Activated T-cell treated with anti-CD3 and anti-CD28 coated beads, Interleukin-2, amount 50 U/mL, for 24 hours (primary cell): ENCODE results near the gene TRIM6.
"Not testable (repeated sequence)": the region's sequence is repeated elsewhere in the genome, so short reads cannot be mapped to it uniquely, and the experiment has no call there.

Experiments used
- DNase-seq: peaks from one replicate; pipeline ENCODE4 v3.0.0-alpha.2; 2020
- H3K27ac Mint-ChIP-seq: 2 replicates; pipeline ENCODE4 v1.8.0; 2020; ENCODE audit warnings: mild to moderate bottlenecking, mixed read lengths
- H3K27me3 Mint-ChIP-seq: 2 replicates; pipeline ENCODE4 v1.8.0; 2020; ENCODE audit warnings: mixed read lengths
- H3K36me3 Mint-ChIP-seq: 2 replicates; pipeline ENCODE4 v1.8.0; 2020; ENCODE audit warnings: low read depth, mixed read lengths
- H3K4me1 Mint-ChIP-seq: 2 replicates; pipeline ENCODE4 v1.8.0; 2020; ENCODE audit warnings: low read depth, mixed read lengths
- H3K4me3 Mint-ChIP-seq: 2 replicates; pipeline ENCODE4 v1.8.0; 2020; ENCODE audit warnings: mild to moderate bottlenecking, moderate library complexity, mixed read lengths
- H3K9me3 Mint-ChIP-seq: 2 replicates; pipeline ENCODE4 v1.8.0; 2020; ENCODE audit warnings: mixed read lengths

TRIM6 gene, protein sequence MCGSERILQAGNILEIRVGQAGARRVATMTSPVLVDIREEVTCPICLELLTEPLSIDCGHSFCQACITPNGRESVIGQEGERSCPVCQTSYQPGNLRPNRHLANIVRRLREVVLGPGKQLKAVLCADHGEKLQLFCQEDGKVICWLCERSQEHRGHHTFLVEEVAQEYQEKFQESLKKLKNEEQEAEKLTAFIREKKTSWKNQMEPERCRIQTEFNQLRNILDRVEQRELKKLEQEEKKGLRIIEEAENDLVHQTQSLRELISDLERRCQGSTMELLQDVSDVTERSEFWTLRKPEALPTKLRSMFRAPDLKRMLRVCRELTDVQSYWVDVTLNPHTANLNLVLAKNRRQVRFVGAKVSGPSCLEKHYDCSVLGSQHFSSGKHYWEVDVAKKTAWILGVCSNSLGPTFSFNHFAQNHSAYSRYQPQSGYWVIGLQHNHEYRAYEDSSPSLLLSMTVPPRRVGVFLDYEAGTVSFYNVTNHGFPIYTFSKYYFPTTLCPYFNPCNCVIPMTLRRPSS

DNA sequence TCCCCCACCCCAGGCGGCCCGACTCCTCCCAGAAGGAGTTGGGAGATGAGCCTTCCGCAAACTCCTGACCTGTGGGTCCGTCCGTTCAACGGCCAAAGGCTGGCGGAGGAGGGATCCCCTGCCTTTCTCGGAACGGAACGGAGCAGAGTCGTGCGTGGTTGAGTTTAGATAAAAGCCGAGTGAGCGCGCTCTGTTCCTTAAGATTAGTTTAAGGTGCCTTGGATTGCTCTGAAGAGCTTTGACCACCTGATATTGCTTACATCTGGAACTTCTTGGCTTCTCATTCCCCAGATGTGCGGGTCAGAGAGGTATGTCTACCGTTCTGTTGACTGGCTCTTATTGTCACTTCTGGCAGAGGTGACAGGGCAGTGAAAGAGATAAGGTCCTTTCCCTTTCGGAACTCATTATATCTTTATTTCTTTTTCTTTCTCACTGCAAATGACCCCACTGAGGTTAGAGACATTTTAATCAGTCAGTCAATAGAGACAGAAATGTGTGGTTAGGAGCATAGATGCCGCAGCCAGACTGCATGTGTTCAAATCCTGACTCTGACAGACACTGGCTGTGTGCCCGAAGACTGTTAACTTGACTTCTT lies at the start of gene TRIM6:
TSS of gene TRIM6 (plus strand) at position 31 of the 595 bp plus-strand sequence. CDS start at position 292, 261 bp downstream.
- peak; percentile 33 for DNase-seq
- H3K4me1 Mint-ChIP-seq, result peaks cover 9% of the 10 kb centered on the region
- H3K9me3 Mint-ChIP-seq, result no peaks in the 10 kb centered on the region

DNA sequence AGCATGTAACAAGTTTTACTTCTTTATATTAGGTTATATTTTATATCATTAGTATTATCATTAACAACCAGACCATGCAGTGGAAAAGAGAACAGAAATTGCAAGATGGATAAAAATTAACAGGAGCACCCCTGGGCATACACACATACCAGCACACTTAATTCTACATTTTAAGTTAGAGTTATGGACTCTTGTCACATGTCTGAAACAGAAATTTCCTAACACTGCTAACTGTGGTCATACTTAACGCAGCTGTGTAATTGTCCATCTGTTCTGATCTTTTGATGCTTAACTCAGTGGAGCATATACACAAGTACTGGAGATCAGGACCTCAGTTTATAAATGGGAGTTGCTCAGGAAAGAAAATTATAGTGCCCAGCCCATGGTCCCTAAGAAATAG lies 48.5 kb upstream of the TRIM6 start:
- Mint-ChIP-seq H3K36me3 (no peaks in the 10 kb centered on the region), H3K27ac (no peak overlapping the region), H3K4me1 (no peaks in the 10 kb centered on the region), H3K9me3 (no peaks in the 10 kb centered on the region), H3K27me3 (no peaks in the 10 kb centered on the region), H3K4me3 (no peak overlapping the region)
- no peak for DNase-seq

More for the DNA sequence above, at the start of gene TRIM6:
- peak within 1 kb of the TSS; percentile 73 for H3K4me3 Mint-ChIP-seq
- peaks cover 19% of the 10 kb centered on the region for H3K27me3 Mint-ChIP-seq
- no peaks in the 10 kb centered on the region for H3K36me3 Mint-ChIP-seq
- H3K27ac Mint-ChIP-seq, result peak within 1 kb of the TSS; percentile 14

DNA sequence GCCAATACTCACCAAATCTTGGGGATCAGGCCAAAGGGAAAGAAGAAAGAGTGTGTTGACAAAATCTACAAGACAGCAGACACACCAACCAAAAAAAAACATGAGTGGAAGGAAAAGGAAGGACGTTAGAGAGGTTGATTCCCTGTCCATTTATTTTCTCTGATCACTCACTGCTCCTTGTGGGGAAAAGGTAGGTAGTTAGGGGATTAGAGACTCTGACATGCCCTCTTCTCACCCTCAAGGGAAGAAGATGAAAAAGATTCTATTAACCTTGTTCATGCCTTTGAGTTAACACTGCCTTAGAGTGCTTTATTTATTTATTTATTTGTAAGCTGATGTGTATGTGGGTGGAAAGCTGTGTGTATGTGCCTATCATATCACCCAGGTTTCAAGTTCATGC lies 48.0 kb upstream of the TRIM6 start, which contains the start of gene OR52H1:
TSS of gene OR52H1 (minus strand) at position 101 of the 400 bp plus-strand sequence. CDS start 3,035 bp downstream, outside the sequence.
- Mint-ChIP-seq H3K27ac (no peak within 1 kb of the TSS), H3K4me1 (no peaks in the 10 kb centered on the region), H3K4me3 (no peak within 1 kb of the TSS), H3K27me3 (no peaks in the 10 kb centered on the region), H3K36me3 (no peaks in the 10 kb centered on the region), H3K9me3 (no peaks in the 10 kb centered on the region)
- DNase-seq, result no peak

DNA sequence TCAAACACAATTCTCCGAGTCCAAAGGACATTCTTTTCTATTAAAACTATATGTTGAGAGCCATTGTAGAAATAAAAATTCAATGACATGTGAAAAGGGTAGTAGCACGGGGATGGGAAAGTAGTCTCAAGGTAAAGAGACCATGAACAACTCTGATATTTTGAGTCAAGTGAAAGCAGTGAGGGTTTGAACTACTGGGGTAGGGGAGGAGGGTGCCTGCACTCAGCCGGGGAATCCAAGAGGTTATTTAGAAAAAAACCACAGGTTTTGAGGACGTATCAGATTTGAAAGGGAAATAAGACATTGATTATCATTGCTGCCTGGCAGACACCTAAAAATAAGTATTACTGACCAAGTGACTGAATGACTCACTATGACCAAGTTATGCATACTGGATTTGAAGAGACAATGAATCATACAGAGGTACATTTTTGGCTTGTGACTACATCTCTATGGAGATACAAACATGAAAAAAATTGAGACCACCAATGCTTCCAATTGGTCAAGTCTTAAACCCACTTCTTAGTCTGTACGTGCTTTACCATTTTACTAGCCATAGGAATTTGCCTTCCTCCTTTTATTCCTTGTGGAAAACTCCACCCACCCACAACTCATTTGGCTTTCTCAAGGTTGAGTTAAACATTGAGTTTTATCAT lies 45.9 kb upstream of the TRIM6 start:
- no peak for DNase-seq
- H3K27me3 Mint-ChIP-seq, result no peaks in the 10 kb centered on the region
- H3K36me3 Mint-ChIP-seq, result no peaks in the 10 kb centered on the region
- no peaks in the 10 kb centered on the region for H3K9me3 Mint-ChIP-seq
- no peaks in the 10 kb centered on the region for H3K4me1 Mint-ChIP-seq
- no peak overlapping the region for H3K4me3 Mint-ChIP-seq
- no peak overlapping the region for H3K27ac Mint-ChIP-seq

DNA sequence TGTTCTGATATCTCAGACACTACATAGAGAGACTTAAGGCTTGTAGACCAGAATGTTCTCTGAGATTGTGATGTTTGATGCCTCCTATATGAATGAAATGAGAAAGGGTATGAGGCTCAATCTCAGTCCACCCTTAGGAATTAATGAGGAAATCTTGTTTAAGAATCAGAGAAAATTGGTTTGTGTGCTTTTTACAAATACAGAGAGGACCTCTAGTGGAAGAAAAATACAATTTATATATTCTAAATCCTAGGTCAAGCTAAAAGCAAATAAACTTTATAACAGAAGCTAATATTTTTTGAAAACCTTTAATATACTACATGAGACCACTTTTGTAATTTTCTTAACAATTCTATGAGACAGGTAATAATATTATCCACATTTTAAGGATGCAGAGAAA lies 43.1 kb upstream of the TRIM6 start:
- H3K27me3 Mint-ChIP-seq, result no peaks in the 10 kb centered on the region
- no peaks in the 10 kb centered on the region for H3K4me1 Mint-ChIP-seq
- H3K9me3 Mint-ChIP-seq, result no peaks in the 10 kb centered on the region
- H3K27ac Mint-ChIP-seq, result no peak overlapping the region
- no peak overlapping the region for H3K4me3 Mint-ChIP-seq
- DNase-seq, result no peak
- H3K36me3 Mint-ChIP-seq, result no peaks in the 10 kb centered on the region

DNA sequence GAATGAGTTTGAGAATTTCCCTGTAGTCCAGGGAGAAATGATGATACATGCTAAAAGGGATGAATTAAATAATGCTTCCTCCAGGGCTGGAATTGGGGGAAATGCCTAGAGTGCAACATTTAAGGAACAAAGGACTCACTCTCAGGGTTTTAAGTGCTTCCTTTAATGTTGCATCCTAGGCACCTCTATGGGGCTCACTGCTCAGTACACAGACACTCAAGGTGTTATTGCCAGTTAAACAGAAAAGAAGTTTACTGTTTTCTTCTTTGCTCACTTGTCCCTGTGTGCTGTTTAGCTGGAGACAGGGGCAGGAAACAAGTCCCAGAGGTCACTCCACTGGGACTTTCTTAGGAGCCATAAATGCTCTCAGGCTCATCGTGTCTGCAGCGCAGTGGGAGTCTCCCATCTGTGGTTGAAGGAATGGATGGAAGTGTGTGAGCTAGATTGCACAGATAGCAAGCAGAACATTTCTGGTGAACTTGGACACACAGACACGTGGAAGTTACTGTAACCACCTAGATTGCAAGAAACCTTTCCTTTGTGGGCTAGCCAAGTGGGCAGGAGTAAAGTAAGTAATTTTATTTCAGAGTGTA lies 39.7 kb upstream of the TRIM6 start:
- no peaks in the 10 kb centered on the region for H3K36me3 Mint-ChIP-seq

DNA sequence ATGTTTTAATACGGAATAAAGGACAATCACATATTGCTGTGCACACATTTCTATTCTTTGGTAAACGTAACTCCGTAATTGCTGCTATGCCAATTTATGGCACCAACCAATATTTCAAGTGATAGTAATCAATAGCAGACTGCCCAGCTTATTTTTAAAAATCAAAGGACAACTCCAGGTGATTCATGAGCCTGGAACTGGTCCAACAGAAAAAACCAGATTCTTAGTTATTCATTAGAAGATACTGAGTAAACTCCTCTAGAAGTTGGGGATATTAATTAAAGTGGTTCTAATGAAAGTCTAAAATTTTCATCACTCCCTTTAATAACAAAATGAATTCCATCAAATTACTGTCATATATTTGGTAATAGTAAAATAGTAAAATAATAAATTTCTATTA lies 38.7 kb upstream of the TRIM6 start:
- Mint-ChIP-seq H3K27ac (no peak overlapping the region), H3K4me3 (no peak overlapping the region), H3K9me3 (no peaks in the 10 kb centered on the region), H3K4me1 (no peaks in the 10 kb centered on the region), H3K36me3 (no peaks in the 10 kb centered on the region), H3K27me3 (no peaks in the 10 kb centered on the region)
- no peak for DNase-seq

More for the DNA sequence above, 39.7 kb upstream of the TRIM6 start:
- Mint-ChIP-seq H3K4me1 (no peaks in the 10 kb centered on the region), H3K9me3 (no peaks in the 10 kb centered on the region), H3K4me3 (no peak overlapping the region), H3K27me3 (no peaks in the 10 kb centered on the region), H3K27ac (no peak overlapping the region)
- DNase-seq, result no peak

DNA sequence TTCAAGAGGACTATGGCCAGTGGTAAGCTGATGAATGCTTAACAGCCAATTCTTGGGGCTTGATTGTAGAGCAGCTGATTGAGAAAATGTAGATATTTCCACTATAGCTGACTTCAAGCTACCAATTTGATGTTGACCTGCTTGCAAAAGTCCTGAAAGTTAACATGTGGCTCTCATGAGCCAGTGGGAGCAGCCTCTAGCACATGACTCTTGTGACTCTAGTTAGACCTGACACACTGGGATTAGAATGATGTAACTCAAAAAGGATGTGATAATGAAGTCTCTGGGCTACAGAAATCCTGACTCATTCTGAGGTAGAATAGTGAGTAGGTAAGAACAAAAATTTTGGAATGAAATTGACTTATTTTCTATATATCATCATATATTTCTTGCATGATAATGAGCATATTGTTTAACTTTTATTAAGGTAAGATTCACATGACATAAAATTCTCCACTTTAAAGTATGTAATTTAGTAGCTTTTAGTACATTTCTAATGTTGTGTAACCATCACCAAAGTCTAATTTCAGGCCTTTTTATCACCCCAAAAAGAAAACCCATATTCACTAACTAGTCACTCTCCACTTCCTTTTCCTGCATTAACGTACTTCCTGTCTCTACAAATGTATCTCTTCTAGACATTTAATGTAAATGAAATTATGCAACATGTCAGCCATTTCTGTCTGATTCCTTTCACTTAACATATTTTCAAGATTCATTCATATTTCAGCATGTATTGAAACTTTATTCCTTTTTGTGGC lies 32.0 kb upstream of the TRIM6 start:
- Mint-ChIP-seq H3K4me1 (peaks cover 6% of the 10 kb centered on the region), H3K9me3 (peaks cover 5% of the 10 kb centered on the region), H3K4me3 (no peak overlapping the region), H3K27ac (no peak overlapping the region), H3K27me3 (no peaks in the 10 kb centered on the region), H3K36me3 (no peaks in the 10 kb centered on the region)
- DNase-seq, result no peak

DNA sequence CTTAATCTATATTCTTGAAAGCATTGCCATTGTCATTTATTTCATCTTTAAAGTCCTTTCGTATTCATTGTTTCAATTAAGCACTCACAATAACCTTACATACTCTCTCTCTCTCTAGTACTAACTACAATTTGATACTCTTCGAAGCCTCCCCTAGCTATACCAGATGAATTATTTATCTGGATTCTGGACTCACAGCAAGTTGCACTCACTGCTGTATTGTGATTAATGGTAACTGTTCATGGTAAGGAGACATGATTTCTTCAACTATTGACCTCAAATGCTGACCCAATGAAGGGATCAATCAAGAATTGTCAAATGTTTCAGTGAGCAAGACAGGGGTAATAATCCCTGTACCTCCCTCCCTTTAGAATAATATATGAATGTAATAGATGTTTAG lies 21.8 kb upstream of the TRIM6 start:
- Mint-ChIP-seq H3K27ac (no peak overlapping the region), H3K4me1 (no peaks in the 10 kb centered on the region), H3K9me3 (no peaks in the 10 kb centered on the region), H3K27me3 (no peaks in the 10 kb centered on the region), H3K4me3 (no peak overlapping the region), H3K36me3 (no peaks in the 10 kb centered on the region)
- no peak for DNase-seq

DNA sequence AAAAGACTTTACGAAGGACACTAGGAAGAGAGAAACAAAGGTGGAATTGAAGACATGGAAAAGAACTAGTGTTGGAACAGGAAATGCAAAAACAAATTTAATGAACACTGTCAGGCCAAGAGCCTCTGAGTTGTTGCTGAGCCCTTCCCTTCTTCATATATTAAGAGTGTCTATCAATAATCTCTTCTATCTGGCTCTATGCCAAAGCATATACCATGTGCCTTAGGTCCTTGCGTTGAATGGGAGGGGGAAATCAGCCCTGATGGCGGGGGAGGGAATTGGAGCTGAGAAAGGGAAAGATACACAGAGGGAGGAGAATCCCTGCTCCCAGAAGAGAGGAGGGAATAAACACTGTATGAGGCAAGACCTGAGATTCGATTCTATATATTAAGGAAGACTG lies 21.3 kb upstream of the TRIM6 start:
- H3K27me3 Mint-ChIP-seq, result no peaks in the 10 kb centered on the region
- H3K4me1 Mint-ChIP-seq, result no peaks in the 10 kb centered on the region
- H3K4me3 Mint-ChIP-seq, result no peak overlapping the region
- no peak for DNase-seq
- no peak overlapping the region for H3K27ac Mint-ChIP-seq
- H3K36me3 Mint-ChIP-seq, result no peaks in the 10 kb centered on the region
- H3K9me3 Mint-ChIP-seq, result no peaks in the 10 kb centered on the region

DNA sequence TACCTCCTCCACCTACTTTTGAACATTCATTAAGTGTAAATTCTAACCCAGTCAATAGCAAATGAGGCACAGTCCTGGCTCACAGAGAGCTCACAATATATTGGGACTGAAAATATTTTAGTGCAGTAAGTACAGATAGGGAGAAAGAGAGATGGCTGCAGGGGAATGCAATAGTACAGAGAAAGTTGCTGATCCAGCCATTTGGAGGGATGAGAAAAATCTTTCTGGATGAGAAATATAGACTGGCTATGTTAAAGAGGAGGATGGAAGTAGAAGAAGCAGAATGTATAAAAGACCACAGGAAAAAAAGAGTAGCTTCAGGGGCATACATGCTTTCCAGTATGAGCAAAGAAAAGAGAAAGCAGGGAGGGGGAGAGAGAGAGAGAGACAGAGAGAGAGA lies 19.3 kb upstream of the TRIM6 start:
- H3K4me1 Mint-ChIP-seq, result no peaks in the 10 kb centered on the region
- no peaks in the 10 kb centered on the region for H3K9me3 Mint-ChIP-seq
- no peaks in the 10 kb centered on the region for H3K36me3 Mint-ChIP-seq
- H3K27me3 Mint-ChIP-seq, result no peaks in the 10 kb centered on the region
- no peak overlapping the region for H3K4me3 Mint-ChIP-seq
- DNase-seq, result no peak
- H3K27ac Mint-ChIP-seq, result no peak overlapping the region

DNA sequence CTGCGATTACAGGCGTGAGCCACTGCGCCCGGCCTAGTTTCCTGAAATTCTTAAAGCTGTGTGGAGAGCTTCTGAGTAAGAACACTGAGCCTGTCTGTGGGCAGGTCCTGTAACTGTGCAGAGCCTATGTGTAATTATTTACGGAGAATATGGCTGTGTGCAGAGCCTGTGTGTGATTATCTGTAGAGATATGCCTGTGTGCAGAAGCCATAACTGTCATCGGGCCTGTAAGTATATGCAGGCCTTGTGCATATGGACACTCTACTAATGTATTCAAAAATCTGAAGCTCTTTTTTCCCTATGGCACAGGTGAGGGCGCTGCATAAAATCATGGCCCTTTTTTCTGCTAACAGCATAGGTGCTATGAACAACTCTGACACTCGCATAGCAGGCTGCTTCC lies 15.9 kb upstream of the TRIM6 start, which contains the start of gene OR52B6:
TSS of gene OR52B6 (plus strand) at position 301 of the 400 bp plus-strand sequence. CDS start at position 301, 0 bp downstream.
- no peaks in the 10 kb centered on the region for H3K36me3 Mint-ChIP-seq
- H3K4me3 Mint-ChIP-seq, result no peak within 1 kb of the TSS
- no peak for DNase-seq
- no peaks in the 10 kb centered on the region for H3K4me1 Mint-ChIP-seq
- H3K9me3 Mint-ChIP-seq, result peaks cover 2% of the 10 kb centered on the region
- H3K27ac Mint-ChIP-seq, result no peak within 1 kb of the TSS
- no peaks in the 10 kb centered on the region for H3K27me3 Mint-ChIP-seq

DNA sequence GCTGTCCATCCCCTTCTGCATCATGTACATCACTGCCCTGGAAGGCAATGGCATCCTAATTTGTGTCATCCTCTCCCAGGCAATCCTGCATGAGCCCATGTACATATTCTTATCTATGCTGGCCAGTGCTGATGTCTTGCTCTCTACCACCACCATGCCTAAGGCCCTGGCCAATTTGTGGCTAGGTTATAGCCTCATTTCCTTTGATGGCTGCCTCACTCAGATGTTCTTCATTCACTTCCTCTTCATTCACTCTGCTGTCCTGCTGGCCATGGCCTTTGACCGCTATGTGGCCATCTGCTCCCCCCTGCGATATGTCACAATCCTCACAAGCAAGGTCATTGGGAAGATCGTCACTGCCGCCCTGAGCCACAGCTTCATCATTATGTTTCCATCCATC lies 15.4 kb upstream of the TRIM6 start:
- no peaks in the 10 kb centered on the region for H3K27me3 Mint-ChIP-seq
- DNase-seq, result no peak
- no peak overlapping the region for H3K4me3 Mint-ChIP-seq
- no peak overlapping the region for H3K27ac Mint-ChIP-seq
- no peaks in the 10 kb centered on the region for H3K4me1 Mint-ChIP-seq
- peaks cover 2% of the 10 kb centered on the region for H3K9me3 Mint-ChIP-seq
- no peaks in the 10 kb centered on the region for H3K36me3 Mint-ChIP-seq

DNA sequence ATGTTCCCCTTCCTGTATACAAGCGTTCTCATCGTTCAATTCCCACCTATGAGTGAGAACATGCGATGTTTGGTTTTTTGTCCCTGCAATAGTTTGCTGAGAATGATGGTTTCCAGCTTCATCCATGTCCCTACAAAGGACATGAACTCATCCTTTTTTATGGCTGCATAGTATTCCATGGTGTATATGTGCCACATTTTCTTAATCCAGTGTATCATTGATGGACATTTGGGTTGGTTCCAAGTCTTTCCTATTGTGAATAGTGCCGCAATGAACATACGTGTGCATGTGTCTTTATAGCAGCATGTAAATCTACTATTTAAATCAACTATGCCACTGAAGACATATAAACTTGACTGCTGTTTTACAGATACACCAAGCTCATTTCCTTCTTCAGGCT lies 12.0 kb upstream of the TRIM6 start:
- not testable (repeated sequence) for H3K27me3 Mint-ChIP-seq, H3K27ac Mint-ChIP-seq, H3K9me3 Mint-ChIP-seq, H3K4me1 Mint-ChIP-seq, DNase-seq, H3K4me3 Mint-ChIP-seq, H3K36me3 Mint-ChIP-seq
